HT-29 (cell line): ENCODE results near the gene MED13L. TPM values are rescaled to one million over a fixed set of nuclear protein-coding genes. Genes with fewer than 3 reads are reported as not detected.

Experiments
- DNase-seq: peaks from one replicate; pipeline ENCODE4 v3.0.0-alpha.2; 2015; ENCODE audit warnings: low spot score
- total RNA-seq: library from RNA; depleted of rRNA; stranded (reverse); fragments of >200 nt; shearing (Covaris generic); gene quantifications from 2 replicates; pipeline ENCODE4 v1.2.3, GENCODE V29; 2014; rRNA removed

MED13L gene
- 21.2 and 23.8 TPM in 2 replicates for total RNA-seq

- DNase-seq, result peak; percentile 86
These were observed at the start of gene MED13L for GRCh38 chr12:116277467-116278278. Gene MED13L, minus strand, starts transcription at chr12:116277693. Its CDS starts 562 bp downstream, at chr12:116277131.

- DNase-seq, result no peak
These were observed 47.8 kb upstream of the MED13L start for GRCh38 chr12:116325336-116325664.

GRCh38 chr12:116324654-116325335 is 47.3 kb upstream of the MED13L start:
- no peak for DNase-seq

GRCh38 chr12:116323406-116324386 is 46.2 kb upstream of the MED13L start:
- DNase-seq, result no peak

GRCh38 chr12:116321913-116322312 is 44.4 kb upstream of the MED13L start:
- DNase-seq, result no peak

- no peak for DNase-seq
These were observed 43.3 kb upstream of the MED13L start for GRCh38 chr12:116320791-116321217.

GRCh38 chr12:116319898-116320621 is 42.6 kb upstream of the MED13L start:
- DNase-seq, result no peak

- DNase-seq, result no peak
These were observed 41.9 kb upstream of the MED13L start for GRCh38 chr12:116319233-116319897.

- no peak for DNase-seq
These were observed 41.2 kb upstream of the MED13L start for GRCh38 chr12:116318576-116319232.

- DNase-seq, result no peak
These were observed 40.6 kb upstream of the MED13L start for GRCh38 chr12:116317986-116318575.

GRCh38 chr12:116317139-116317538 is 39.6 kb upstream of the MED13L start:
- DNase-seq, result no peak

- no peak for DNase-seq
These were observed 37.0 kb upstream of the MED13L start for GRCh38 chr12:116314477-116314876.

GRCh38 chr12:116313194-116313927 is 35.9 kb upstream of the MED13L start:
- DNase-seq, result no peak

- no peak for DNase-seq
These were observed 32.6 kb upstream of the MED13L start for GRCh38 chr12:116310082-116310481.

- no peak for DNase-seq
These were observed 31.9 kb upstream of the MED13L start for GRCh38 chr12:116309343-116309742.

GRCh38 chr12:116308647-116309046 is 31.2 kb upstream of the MED13L start:
- DNase-seq, result no peak

- DNase-seq, result no peak
These were observed 29.5 kb upstream of the MED13L start for GRCh38 chr12:116306968-116307367.

- DNase-seq, result no peak
These were observed 29.0 kb upstream of the MED13L start for GRCh38 chr12:116306506-116306905.

- DNase-seq, result no peak
These were observed 27.1 kb upstream of the MED13L start for GRCh38 chr12:116304621-116305020.
